K562 (cell line): ENCODE measurements around the gene SPAG16.

Experiments used
- BRCA1 ChIP-seq, 2 experiments: fragments of 450-650 bp in 1 of 2; sonication (generic) in 1 of 2; formaldehyde crosslinking in 1 of 2; IDR thresholded peaks; 2 replicates each; pipeline versions ENCODE4 v1.5.0 to v1.6.1; 2017 to 2020; ENCODE audit warnings: mild to moderate bottlenecking in 1 of 2, missing genetic modification reagents in 1 of 2
- CEBPB ChIP-seq: fragments of 450-650 bp; IDR thresholded peaks from 2 replicates; pipeline ENCODE4 v1.6.1; 2016; ENCODE audit warnings: missing genetic modification characterization, missing compliant biosample characterization
- EGR1 ChIP-seq: fragments of 450-650 bp; conservative IDR thresholded peaks from 2 replicates; pipeline ENCODE4 v1.6.1; 2017; ENCODE audit warnings: mild to moderate bottlenecking
- HLTF ChIP-seq: fragments of 450-650 bp; IDR thresholded peaks from 2 replicates; pipeline ENCODE4 v1.6.1; 2016
- JUNB ChIP-seq: fragments of 450-650 bp; formaldehyde crosslinking; conservative IDR thresholded peaks from 2 replicates; pipeline ENCODE4 v1.4.0; 2020; ENCODE audit warnings: mild to moderate bottlenecking
- KDM1A ChIP-seq, 2 experiments: fragments of 450-650 bp; IDR thresholded peaks; 2 replicates each; pipeline ENCODE4 v1.6.1; 2016; ENCODE audit warnings: mild to moderate bottlenecking in 2 of 2
- POLR2A ChIP-seq: fragments of 450-650 bp; conservative IDR thresholded peaks from 2 replicates; pipeline ENCODE4 v1.6.1; 2016
- RBM22 ChIP-seq: fragments of 200-400 bp; formaldehyde crosslinking; IDR thresholded peaks from 2 replicates; pipeline ENCODE4 v1.6.1; 2018; ENCODE audit warnings: low read length, low read depth; ENCODE audit not compliant: poor library complexity, severe bottlenecking
- SMARCB1 ChIP-seq: IDR thresholded peaks from 2 replicates; pipeline ENCODE4 v1.6.1; 2011; ENCODE audit warnings: improper control_type of control experiment, low read depth; ENCODE audit not compliant: insufficient read length
- TF ChIP-seq, protein P1 (sequence below), 3 experiments: IDR thresholded peaks in 2 of 3; conservative IDR thresholded peaks in 1 of 3; 2 replicates each; pipeline ENCODE4 v1.5.1; 2011 to 2012; ENCODE audit warnings: low read length in 3 of 3, mild to moderate bottlenecking in 3 of 3, control low read depth in 2 of 3, improper control_type of control experiment in 1 of 3, inconsistent platforms in 1 of 3, low read depth in 1 of 3, mixed read lengths in 1 of 3, moderate library complexity in 1 of 3; ENCODE audit not compliant: insufficient read depth in 2 of 3
- TF ChIP-seq, protein P2 (sequence below): fragments of 250-450 bp; sonication (Bioruptor Pico); IDR thresholded peaks from 2 replicates; pipeline ENCODE4 v1.8.0; 2021; ENCODE audit warnings: mild to moderate bottlenecking, moderate library complexity
- TF ChIP-seq, protein P3 (sequence below): fragments of 250-450 bp; sonication (Bioruptor Pico); IDR thresholded peaks from 2 replicates; pipeline ENCODE4 v1.8.0; 2022; ENCODE audit warnings: inconsistent platforms, mild to moderate bottlenecking, moderate library complexity, borderline replicate concordance
- TF ChIP-seq, protein P4 (sequence below): fragments of 450-650 bp; IDR thresholded peaks from 2 replicates; pipeline ENCODE4 v1.6.1; 2016; ENCODE audit warnings: borderline replicate concordance

DNA sequence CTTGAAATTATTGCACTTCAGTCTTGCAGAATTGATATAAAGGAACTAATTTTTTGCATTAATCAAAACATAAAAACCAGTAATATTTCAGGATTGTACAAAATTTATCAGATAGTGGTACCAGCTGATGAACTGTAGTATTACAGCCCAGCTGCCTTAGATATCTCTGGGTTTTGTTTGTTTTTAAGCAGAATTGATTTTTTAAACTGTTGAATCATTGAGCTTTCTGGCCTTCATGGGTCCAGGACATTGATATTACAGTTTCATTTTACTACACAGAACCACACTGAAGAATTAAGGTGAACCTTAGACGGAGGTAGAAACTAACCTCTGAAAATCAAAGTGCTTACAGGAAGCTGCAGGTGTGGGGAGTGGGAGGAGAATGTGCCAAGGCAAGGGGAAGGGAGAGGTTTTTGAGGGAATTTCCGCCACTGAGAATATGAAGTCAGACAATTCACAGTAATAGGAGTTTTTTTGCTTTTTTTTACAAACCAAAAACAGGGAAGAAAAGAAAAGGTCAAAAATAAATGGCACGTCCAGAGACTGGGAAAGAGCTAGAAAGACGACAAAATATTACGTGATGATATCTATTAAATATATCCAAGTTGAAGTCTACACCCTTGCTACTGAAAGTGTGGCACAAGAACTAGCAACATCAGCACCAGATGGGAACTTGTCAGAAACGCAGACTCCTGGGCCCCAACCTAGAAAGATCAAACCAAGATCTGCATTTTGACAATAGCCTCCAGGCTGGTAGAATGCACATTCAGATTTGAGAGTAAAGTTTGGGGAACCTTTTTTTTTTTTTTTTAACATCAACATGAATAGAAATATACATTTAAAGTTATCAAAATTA, 40.8 kb upstream of the SPAG16 start:
- TF ChIP-seq, protein P1, sequence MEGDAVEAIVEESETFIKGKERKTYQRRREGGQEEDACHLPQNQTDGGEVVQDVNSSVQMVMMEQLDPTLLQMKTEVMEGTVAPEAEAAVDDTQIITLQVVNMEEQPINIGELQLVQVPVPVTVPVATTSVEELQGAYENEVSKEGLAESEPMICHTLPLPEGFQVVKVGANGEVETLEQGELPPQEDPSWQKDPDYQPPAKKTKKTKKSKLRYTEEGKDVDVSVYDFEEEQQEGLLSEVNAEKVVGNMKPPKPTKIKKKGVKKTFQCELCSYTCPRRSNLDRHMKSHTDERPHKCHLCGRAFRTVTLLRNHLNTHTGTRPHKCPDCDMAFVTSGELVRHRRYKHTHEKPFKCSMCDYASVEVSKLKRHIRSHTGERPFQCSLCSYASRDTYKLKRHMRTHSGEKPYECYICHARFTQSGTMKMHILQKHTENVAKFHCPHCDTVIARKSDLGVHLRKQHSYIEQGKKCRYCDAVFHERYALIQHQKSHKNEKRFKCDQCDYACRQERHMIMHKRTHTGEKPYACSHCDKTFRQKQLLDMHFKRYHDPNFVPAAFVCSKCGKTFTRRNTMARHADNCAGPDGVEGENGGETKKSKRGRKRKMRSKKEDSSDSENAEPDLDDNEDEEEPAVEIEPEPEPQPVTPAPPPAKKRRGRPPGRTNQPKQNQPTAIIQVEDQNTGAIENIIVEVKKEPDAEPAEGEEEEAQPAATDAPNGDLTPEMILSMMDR (IDR thresholded peaks at IDR 0.05 in 2 of 3, conservative IDR thresholded peaks at IDR 0.05 in 1 of 3; ENCODE audit: insufficient read depth in 2 of 3, low read depth in 1 of 3, low read length in 3 of 3), result no peak
- TF ChIP-seq RBM22 (no peak), JUNB (CRISPR knock-in tag) (no peak), BRCA1 (IDR thresholded peaks at IDR 0.05) (no peak), BRCA1 (CRISPR knock-in tag; IDR thresholded peaks at IDR 0.05) (no peak), POLR2A (no peak), SMARCB1 (no peak), KDM1A (IDR thresholded peaks at IDR 0.05) (no peak), EGR1 (no peak), HLTF (no peak), CEBPB (no peak)
- TF ChIP-seq, protein P2, sequence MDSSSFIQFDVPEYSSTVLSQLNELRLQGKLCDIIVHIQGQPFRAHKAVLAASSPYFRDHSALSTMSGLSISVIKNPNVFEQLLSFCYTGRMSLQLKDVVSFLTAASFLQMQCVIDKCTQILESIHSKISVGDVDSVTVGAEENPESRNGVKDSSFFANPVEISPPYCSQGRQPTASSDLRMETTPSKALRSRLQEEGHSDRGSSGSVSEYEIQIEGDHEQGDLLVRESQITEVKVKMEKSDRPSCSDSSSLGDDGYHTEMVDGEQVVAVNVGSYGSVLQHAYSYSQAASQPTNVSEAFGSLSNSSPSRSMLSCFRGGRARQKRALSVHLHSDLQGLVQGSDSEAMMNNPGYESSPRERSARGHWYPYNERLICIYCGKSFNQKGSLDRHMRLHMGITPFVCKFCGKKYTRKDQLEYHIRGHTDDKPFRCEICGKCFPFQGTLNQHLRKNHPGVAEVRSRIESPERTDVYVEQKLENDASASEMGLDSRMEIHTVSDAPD (CRISPR knock-in tag), result no peak
- TF ChIP-seq, protein P3, sequence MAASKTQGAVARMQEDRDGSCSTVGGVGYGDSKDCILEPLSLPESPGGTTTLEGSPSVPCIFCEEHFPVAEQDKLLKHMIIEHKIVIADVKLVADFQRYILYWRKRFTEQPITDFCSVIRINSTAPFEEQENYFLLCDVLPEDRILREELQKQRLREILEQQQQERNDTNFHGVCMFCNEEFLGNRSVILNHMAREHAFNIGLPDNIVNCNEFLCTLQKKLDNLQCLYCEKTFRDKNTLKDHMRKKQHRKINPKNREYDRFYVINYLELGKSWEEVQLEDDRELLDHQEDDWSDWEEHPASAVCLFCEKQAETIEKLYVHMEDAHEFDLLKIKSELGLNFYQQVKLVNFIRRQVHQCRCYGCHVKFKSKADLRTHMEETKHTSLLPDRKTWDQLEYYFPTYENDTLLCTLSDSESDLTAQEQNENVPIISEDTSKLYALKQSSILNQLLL (CRISPR knock-in tag), result no peak
- TF ChIP-seq, protein P4, sequence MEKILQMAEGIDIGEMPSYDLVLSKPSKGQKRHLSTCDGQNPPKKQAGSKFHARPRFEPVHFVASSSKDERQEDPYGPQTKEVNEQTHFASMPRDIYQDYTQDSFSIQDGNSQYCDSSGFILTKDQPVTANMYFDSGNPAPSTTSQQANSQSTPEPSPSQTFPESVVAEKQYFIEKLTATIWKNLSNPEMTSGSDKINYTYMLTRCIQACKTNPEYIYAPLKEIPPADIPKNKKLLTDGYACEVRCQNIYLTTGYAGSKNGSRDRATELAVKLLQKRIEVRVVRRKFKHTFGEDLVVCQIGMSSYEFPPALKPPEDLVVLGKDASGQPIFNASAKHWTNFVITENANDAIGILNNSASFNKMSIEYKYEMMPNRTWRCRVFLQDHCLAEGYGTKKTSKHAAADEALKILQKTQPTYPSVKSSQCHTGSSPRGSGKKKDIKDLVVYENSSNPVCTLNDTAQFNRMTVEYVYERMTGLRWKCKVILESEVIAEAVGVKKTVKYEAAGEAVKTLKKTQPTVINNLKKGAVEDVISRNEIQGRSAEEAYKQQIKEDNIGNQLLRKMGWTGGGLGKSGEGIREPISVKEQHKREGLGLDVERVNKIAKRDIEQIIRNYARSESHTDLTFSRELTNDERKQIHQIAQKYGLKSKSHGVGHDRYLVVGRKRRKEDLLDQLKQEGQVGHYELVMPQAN, result no peak
